SH-SY5Y (cell line): Measurements from ENCODE around the gene PAGE2B.

Experiments used
- GATA2 ChIP-seq: IDR thresholded peaks from 2 replicates; pipeline ENCODE4 v1.6.1; 2011; ENCODE audit warnings: mild to moderate bottlenecking, low read depth, low read length
- GATA3 ChIP-seq: IDR thresholded peaks from 2 replicates; pipeline ENCODE4 v1.6.1; 2011; ENCODE audit warnings: low read depth, mild to moderate bottlenecking, low read length, moderate library complexity

- TF ChIP-seq GATA2, result no peak
- no peak for TF ChIP-seq GATA3
Observed at GRCh38 chrX:55098691-55099090, 23.9 kb downstream of the PAGE2B start.
